ENCODE data around the gene MYT1.

The MYT1 gene

DNA sequence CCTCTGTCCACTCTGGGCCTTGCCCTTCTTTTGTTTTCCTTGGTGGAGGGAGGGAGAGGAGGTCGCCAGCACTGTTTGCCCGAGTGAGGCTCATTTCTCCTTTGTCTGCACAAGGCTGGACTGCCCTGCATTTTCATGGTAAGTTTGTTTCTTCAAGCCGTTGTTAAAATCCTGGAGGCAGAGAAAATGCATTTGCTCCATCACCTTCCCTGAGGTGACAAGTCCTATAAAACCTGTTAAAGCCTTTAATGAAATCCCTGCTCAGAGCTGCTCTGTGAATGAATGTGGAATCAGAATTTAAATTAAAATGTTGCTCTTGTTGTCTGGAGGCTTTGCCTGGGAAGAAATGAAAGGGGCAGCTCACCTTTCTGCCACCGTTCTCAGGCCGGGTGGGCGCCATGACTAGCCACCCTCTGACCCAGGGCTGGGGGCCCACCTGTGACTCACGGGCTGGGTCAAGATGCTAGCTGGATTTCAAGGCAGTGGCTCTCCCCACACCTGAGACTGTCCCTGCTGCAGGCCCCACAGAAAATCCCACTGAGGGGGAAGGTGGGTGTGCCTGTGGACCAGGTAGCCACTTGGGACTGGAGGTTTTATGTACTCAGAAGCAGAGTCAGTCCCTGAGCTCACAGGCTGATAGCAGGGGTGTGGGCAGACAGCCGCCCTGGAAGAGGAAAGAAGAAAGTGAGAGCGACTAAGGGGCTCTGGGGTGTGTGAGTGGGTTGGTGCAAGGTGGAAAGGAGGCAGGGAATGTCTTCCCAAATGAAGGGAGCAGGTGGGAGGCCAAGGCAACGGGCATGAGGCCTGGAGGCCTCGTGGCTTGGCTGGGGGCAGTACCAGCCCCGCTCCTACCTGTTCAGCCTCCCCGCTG lies 24.0 kb upstream of the MYT1 start:
- DNase-seq (ENCODE audit: low spot score) = no peak

DNA sequence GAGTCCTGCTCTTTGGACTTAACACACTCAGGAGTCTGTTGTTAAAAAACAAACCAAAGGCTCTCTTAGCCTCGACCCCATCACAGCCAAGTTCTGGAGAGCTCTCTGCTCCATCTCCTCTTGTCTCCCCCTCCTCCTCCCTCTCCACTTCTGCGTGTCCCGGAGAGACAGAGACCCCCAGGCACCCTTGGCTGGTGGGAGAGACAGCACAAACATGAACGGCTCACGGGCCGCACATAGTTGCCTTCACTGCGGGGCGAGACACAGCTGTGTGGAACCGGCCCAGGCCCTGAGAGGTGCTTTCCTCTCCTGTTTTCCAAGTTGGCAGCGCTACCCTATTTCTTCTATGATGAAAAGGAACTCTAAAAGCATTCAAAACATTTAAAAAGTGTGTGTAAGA lies 23.3 kb upstream of the MYT1 start:
- no peak for DNase-seq (ENCODE audit: low spot score)

DNA sequence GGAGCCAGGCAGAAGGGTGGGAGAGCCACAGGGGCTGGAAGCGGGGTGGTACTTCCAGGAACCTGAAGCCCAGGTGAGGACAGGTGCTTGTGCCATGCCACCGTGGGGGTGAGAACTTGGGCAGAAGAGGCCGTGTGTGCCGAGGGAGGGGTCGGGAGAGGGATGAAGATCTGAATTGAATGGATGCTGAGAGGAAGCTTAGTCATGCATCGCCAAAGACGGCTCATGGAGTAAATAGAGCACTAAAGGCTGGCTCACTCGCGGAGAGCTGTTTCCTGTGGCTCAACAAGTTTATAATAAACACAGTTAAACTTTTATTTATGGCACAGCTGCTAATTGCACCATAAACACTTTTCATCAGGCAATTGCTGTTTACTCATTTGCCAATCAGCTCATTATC lies 21.7 kb upstream of the MYT1 start:
- DNase-seq (ENCODE audit: low spot score) = no peak

DNA sequence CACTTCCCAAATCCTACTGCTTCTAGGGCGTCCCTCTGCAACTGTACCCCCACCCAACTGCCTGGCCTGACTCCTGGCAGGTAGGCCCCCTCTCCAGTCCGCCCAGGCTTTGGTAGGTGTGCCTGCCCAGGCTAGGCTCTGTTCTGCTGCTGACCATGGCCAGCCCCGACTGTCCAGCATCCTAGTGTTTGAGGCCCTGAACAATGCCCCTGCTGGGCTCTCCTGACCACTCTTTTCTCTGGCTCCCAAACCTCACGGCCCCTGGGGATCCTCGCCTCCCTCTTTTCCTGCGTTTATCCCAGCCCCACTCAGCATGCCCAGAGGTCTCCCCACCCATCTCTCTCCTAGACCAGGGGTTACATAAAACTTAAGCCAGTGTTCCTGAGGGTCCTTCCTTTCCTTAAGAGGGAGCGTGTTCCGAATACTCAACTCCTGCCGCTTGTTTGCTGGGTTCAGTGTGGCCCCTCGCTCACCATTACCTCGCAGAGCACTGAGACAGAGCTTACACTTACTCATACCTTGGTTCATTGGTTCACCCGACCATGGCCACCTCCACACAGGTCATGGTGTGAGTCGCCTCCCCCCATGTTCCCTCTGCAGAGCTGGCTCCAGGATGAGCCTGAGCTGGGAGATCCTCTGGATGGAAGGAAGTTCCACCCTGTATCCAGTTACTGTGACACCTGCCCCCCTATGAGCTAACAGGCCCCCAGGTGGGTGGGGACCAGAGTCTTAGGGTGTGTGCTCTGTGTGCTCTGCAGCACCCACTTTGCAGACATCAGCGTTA lies 21.0 kb upstream of the MYT1 start:
- no peak for DNase-seq (ENCODE audit: low spot score)

DNA sequence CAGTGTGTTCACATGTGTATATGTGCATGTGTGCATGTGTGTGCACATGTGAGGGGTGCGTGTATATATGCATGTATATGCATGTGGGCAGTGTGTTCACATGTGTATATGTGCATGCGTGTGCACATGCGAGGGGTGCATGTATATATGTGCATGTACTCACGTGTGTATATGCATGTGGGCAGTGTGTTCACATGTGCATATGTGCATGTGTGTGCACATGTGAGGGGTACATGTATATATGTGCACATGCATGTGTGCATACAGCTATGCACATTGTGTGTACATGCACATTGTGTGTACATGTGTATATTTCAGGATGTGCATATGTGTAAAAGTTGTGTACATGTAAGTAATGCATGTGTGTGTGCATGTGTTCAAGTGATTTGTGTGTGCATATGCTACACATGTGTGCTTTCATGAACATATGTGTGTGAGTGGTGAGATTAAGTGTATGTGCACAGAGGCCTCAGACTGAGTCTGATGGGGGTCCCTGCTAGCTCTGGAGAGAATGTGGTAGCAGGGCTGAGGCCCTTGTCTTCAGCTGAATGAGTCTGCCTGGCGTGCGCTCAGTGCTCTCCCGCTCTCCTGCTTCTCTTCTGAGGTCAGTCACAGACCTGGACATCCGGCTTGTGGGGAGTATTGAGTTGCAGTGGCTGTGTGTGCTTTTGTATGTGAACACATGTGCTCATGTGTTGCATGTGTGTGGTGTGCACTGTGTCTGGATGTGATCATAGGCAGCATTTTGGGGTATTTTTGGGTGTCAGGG lies 19.9 kb upstream of the MYT1 start:
- no peak for DNase-seq (ENCODE audit: low spot score)

DNA sequence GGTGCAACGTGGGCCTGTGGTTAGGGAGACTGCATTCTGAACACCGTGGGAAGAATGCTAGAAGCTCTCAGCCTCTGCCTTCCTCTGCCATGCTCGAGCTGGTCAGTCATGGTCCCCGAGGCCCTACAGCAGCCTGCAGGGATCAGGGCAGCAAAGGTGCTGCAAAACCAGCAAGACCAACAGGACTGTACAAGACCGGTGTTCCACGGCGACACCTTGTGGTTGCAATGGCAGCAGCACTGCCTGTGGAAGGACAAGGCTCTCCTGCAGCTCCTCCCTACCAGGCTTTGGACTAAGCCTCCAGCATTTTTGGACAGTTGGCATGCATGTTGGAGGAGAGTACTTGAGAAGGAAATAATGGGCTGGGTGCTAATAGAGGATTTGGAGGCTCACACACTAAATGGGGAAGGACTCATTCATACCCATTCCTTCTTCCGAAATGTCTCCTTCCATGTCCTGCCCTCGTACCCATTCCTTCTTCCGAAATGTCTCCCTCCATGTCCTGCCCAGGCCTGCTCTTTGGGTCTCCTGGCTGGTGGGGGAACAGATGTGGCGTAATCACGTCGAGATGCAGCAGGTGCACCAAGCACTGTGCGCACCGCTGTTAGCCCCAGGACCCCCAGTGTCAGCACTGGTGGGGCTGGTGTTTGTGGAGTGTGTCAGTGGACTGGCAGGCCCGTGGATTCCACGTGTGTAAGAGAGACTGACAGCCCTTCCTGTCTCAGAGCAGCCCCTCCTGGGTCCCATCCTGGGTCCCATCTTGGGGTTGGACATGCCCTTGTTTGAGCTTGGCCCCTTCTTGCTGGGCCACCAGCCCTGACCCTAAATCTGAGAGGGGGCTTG lies 18.6 kb upstream of the MYT1 start:
- DNase-seq (ENCODE audit: low spot score) = no peak

DNA sequence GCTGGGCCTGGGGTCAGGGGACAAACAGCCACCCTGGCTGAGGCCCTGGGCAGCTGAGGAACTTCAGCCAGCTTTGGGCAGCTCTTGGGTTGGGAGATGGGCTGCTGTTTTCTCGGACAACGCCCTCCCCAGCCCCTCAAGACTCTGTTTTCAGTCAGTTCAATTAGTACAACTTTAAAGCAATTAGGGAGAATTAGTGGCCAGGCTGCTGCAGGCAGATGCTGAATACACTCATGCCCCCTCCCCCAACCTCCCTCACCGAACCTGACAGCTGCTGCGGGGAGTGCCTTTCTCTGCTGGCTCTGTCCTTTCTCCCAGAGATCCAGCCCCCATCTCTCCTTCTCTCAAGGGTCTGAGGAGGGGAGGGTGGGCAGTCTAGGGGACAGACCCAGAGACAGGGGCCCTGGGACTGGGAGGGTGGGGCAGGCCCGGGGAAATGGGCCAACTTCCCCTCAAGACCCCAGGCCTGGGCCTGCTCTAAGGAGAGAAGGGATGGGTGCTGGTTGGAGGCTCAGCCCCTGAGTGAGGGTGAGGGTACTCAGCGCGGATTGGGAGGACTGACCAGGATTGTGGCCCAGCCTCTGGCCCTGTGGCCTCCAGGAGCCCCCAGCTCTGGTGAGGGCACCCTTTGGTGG lies 17.8 kb upstream of the MYT1 start:
- no peak for DNase-seq (ENCODE audit: low spot score)

DNA sequence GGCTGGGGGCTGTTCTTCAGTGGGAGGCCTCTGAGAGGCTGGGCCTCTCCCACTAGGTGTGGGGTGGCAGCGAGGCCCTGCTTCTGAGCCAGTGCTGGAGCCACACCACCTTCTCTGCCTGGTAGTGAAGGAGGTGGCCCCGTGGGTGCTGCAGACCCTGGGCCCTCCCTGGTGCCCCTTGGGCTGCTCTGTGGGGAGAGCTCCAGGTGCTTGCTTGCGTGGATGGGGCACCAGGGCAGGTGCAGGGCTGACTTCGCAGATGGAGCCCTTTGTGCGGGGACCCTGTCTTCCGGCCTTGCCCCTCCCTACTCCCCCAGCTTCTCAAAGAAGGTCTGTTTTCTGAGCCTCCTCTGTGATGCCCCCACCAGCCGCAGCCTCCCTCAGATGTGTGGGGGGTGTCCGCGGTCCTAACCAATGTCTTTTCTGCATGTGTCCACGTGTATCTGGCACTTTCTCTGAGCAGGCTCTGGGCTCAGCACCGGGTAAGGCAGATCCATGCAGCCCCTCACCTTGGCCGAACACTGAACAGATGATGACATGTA lies 17.2 kb upstream of the MYT1 start:
- no peak for DNase-seq (ENCODE audit: low spot score)

DNA sequence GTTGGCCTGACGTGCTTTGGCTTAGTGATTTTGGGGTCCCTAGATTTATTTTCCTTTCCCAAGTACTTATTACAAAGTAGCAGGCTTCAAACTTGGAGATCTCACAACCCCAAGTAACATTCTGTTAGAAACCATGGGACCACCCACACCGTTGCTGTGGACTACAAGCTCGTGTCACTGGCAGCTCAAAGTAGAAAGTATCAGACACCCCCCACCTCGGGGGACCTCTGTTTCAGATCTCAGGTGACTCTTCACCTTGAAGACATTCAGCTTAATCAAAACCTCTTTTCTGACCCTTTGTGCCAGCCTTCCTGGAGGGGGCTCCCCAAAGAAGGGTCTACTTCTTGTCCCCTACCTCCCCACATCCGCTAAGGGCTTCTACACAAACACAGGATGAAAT lies 15.7 kb upstream of the MYT1 start:
- no peak for DNase-seq (ENCODE audit: low spot score)

DNA sequence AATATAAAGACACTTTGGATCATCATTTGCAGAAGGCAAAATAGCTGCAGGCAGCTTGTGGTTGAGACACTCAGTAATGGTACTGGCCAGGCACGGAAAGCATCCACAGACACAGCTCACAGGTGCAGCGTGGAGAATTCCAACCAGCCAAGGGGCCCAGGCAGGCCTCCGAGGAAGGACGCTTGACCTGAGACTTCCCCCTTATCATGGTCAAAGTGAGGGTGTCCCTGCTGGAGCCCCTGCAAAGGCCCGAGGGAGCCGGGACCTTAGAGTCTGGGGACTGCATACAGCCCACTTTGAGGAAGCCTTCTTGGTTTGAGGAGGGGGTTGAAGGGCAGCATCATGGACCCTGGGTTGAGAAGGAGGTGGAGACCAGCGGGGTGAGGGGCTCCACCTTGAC lies 15.1 kb upstream of the MYT1 start:
- DNase-seq (ENCODE audit: low spot score) = no peak

DNA sequence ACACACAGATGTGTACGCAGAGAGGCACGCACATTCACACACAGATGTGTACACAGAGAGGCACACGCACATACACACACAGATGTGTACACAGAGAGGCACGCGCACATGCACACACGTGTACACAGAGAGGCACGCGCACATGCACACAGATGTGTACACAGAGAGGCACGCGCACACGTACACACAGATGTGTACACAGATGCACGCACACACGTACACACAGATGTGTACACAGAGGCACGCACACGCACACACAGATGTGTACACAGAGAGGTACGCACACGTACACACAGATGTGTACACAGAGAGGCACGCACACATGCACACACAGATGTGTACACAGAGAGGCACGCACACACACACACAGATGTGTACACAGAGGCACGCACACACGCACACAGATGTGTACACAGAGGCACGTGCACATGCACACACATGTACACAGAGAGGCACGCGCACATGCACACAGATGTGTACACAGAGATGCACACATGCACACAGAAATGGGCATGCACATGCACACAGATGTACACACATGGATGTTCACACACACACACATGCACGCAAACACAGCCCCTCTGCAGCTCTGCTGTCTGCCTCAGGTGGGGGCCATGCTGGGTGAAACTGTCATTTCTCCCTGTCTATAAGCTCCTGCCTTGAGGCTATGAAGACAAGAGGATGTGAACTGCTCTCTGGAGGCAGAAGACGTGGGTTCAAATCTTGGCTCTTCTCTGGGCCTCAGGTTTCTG lies 14.3 kb upstream of the MYT1 start:
- DNase-seq (ENCODE audit: low spot score) = no peak

DNA sequence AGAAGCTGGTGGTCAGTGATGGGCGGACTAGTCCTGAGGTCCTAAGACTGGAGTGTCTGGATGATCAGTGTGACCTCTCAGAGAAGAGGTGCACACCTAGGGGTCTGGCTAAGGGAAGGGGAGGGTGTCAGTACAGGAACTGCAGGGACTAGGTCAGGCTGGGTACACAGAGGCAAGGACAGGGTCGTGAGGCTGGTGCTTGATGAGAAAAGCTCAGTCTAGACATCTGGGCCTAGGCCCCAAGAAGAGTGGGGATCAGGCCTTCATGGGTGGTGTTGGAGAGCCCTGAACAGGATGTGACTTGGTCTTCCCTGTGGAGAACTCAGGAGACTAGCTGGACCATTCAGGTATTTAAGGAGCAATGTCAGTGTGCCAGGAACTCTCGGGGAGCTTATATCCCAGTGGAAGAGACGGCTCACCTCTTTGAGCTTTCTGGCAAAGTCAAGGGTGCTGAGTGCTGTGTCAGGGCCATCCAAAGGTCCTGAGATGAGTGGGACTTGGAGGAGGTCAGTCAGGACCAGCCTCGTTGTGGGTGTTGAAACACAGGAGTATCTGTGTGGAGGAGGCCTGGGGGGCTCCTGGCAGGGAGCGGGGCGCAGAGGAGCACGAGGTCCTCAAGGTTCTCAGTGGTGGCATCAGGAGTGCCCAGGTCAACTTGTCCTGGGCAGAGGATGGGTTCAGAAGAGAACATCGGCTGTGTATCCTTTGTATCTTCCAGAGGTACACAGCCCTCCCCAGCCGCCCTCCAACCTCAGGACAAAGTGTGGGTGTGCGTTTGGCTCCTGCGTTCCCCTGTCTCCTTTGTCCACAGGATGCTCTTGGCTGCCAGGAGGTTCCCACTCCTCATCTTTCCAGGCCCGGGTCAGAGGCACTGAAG lies 13.3 kb upstream of the MYT1 start:
- DNase-seq (ENCODE audit: low spot score) = no peak

DNA sequence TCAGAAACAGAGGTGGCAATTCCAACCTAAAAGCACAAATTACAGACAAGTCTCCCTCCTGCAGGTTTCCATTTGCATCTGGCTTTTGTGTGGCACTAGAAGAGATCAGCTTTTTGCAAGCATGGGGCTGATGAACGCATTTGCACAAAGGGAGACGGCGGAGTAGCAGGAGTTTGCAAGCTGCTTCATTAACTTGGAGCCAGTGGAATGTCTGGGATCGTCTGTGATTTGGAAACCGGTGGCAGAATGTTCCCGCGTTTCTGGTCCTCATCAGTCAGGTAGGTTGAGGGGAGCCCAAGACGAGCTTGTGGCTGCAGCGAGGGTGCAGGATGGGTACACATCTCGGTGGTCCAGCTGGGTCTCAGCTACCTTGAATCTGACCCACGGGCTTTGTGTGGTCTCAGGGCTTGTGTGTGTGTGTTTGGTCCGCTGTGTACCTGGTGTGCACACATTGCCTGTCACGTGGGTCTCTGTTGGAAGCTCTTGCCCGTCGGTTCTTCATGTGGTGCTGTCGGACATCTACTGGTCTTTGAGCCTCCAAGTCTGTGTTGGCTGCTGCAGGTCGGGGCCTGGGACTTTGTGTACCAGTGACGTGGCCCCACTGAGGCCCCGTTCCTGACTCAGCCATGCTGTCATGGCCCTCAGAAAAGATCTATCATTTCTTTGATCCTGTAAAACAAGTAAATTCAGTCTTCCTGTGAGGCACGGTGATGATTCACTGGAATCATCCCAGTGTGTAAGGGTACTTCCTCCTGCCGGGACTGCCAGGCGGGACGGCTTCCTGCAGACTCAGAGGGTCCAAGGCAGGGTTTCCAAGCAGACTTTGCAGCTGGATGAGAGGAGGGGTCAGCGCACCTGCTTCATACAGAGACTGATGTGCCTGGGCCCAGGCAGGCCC lies 12.4 kb upstream of the MYT1 start:
- no peak for DNase-seq (ENCODE audit: low spot score)

DNA sequence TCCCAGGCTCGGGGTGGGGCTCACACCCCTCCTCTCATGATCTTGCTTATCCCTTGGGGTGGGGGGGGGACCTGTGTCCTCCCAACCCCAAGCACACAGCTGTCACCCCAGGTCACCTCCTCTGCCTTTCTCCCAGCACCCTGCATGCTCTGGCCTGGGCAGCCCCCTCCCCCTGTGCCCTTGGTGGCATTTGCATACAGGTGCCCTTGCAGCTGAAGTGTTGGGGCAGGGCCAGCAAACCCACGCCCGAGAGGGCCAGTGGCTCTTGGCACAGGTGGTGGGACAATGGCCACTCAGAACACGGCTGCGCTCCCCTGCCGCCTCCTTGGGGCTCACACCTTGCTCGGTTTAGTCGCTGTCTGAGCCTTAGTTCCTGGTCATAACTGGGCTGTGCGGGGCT lies 11.3 kb upstream of the MYT1 start:
- DNase-seq (ENCODE audit: low spot score) = no peak

DNA sequence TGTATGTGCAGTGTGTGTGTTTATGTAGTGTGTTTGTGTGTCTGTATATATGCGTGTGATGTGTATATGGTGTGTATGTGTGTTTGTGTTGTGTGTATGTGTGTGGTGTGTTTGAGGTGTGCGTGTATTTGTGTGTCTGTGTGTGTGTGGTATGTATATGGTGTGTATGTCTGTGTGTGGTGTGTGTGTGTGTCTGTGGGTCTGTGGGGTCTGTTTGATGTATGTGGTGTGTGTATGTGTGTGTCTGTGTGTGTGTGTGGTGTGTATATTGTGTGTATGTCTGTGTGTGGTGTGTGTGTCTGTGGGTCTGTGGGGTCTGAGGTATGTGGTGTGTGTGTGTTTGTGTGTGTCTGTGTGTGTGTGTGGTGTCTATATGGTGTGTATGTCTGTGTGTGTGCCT lies 10.8 kb upstream of the MYT1 start:
- DNase-seq (ENCODE audit: low spot score) = no peak

DNA sequence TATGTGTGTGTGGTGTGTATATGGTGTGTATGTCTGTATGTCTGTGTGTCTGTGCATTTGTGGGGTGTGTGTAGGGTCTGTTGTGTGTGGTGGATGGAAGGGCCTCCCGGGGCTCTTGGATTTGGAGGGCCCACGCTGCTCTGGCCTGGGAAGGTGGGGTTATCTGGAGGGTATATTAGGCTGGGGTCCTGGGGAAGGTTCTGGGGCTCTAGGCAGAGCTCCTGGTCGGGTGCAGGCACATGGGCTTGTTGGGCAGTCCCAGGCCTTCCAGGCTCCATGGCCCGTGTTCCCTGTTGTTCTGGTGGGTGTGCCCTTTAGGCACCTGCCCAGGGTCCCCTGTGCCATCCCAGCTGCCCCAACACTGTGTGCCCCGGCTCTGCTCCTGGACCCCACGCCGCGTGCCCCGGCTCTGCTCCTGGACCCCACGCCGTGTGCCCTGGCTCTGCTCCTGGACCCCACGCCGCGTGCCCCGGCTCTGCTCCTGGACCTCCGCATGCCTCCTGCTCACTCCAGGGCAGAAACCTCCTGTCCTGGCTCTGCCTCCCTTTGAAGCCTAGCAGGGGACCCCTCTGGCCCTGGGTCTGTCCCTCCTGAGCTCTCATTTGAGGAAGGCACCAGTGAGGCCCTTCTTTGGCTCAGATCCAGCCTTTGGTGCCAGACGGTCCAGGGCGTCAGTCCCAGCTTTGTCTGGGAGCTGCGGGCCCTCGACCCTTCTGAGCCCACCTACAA lies 10.2 kb upstream of the MYT1 start:
- no peak for DNase-seq (ENCODE audit: low spot score)

DNA sequence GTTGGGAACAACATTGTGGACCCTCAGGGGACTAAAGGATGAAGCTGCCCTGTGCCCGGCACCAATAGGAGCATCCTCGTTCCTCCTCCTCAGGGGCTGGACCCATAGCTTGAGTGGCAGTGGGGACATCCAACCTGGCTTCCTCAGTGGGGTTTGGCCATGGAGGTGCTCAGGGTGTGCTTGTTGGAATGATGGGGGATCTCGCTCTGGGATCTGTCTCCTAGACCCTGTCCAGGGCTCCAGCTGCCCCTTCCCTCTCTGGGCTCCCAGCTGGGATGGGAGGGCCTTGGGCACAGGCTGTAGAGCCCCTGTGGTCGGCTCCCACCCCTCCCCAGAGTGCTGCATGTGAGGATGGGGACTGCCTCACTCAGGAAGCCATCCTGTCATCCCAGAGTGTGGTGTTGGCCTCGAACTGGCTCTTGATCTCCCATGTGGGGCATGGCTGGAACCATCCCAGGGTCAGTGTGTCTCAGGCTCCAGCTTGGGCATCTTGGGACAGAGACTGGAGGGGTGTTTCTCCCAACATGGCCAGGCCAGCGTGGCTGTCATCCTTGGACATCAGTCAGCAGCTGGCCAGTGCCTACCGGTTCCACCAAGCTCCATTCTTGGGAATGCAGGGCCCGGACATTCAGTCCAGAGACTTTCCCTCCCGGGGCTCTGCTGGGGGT lies 9.5 kb upstream of the MYT1 start:
- DNase-seq (ENCODE audit: low spot score) = no peak

Measured in GM03348 (cell line).